WTC11 (cell line): ENCODE measurements around the gene MNDA. TPM values are rescaled to one million over a fixed set of nuclear protein-coding genes. Genes with fewer than 3 reads are reported as not detected.

Experiments
- ATAC-seq: fragments of 200-7000 bp; cut with Tn5 transposase; 2 replicates; pipeline ENCODE4 v1.10.0; 2021; ENCODE audit warnings: mild to moderate bottlenecking, moderate library complexity
- CTCF ChIA-PET: fragments of 300-600 bp; sonication (Branson Sonifier 250); formaldehyde crosslinking; loops from one replicate; lab custom pipeline; 2021; ENCODE audit warnings: antibody characterized with exemption; lab: Charles Lee
- POLR2A ChIA-PET: fragments of 350-600 bp; sonication (Branson Sonifier 250); formaldehyde crosslinking; loops from one replicate; lab custom pipeline; 2021; ENCODE audit warnings: antibody characterized with exemption; lab: Charles Lee
- DNase-seq: peaks from one replicate; pipeline ENCODE4 v3.0.0; 2021; ENCODE audit warnings: low spot score
- H3K27ac Mint-ChIP-seq: 2 replicates; pipeline ENCODE4 v1.8.0; 2021; ENCODE audit warnings: mixed read lengths
- H3K27me3 Mint-ChIP-seq: 2 replicates; pipeline ENCODE4 v1.8.0; 2021; ENCODE audit warnings: low read depth, mild to moderate bottlenecking, moderate library complexity, mixed read lengths
- H3K36me3 Mint-ChIP-seq: 2 replicates; pipeline ENCODE4 v1.8.0; 2021; ENCODE audit warnings: mixed read lengths
- H3K4me1 Mint-ChIP-seq: 2 replicates; pipeline ENCODE4 v1.8.0; 2022; ENCODE audit warnings: mixed read lengths
- H3K4me3 Mint-ChIP-seq: 2 replicates; pipeline ENCODE4 v1.8.0; 2021; ENCODE audit warnings: mild to moderate bottlenecking, moderate library complexity, mixed read lengths
- H3K9me3 Mint-ChIP-seq: 2 replicates; pipeline ENCODE4 v1.8.0; 2021; ENCODE audit warnings: mixed read lengths
- CTCF ChIP-seq: fragments of 200-600 bp; IDR thresholded peaks from 2 replicates; pipeline ENCODE4 v1.8.0; 2022; ENCODE audit warnings: antibody characterized with exemption
- E2F5 ChIP-seq: sonication (generic); formaldehyde crosslinking; IDR thresholded peaks from 2 replicates; pipeline ENCODE4 v1.8.1; 2022; ENCODE audit warnings: mild to moderate bottlenecking, moderate library complexity, missing genetic modification reagents
- ESRRA ChIP-seq: sonication (generic); formaldehyde crosslinking; IDR thresholded peaks from 2 replicates; pipeline ENCODE4 v1.8.1; 2022; ENCODE audit warnings: mild to moderate bottlenecking, missing genetic modification reagents, borderline replicate concordance
- FOXK1 ChIP-seq: sonication (generic); formaldehyde crosslinking; IDR thresholded peaks from 2 replicates; pipeline ENCODE4 v1.8.0; 2022; ENCODE audit warnings: mild to moderate bottlenecking, moderate library complexity, missing genetic modification reagents
- GRHL2 ChIP-seq: fragments of 250-450 bp; sonication (Bioruptor Pico); IDR thresholded peaks from 2 replicates; pipeline ENCODE4 v1.8.0; 2022; ENCODE audit warnings: mild to moderate bottlenecking, moderate library complexity; ENCODE audit not compliant: insufficient replicate concordance, severe bottlenecking
- JAZF1 ChIP-seq: fragments of 250-450 bp; sonication (Bioruptor Pico); IDR thresholded peaks from 2 replicates; pipeline ENCODE4 v1.9.0; 2021; ENCODE audit warnings: moderate library complexity, mild to moderate bottlenecking, inconsistent platforms
- MAX ChIP-seq: sonication (generic); formaldehyde crosslinking; IDR thresholded peaks from 2 replicates; pipeline ENCODE4 v1.8.0; 2022; ENCODE audit warnings: mild to moderate bottlenecking, missing genetic modification reagents
- NFATC4 ChIP-seq: fragments of 250-450 bp; sonication (Bioruptor Pico); IDR thresholded peaks from 2 replicates; pipeline ENCODE4 v1.9.0; 2021; ENCODE audit warnings: mild to moderate bottlenecking
- NR3C1 ChIP-seq: sonication (generic); formaldehyde crosslinking; conservative IDR thresholded peaks from 2 replicates; pipeline ENCODE4 v1.8.1; 2023; ENCODE audit warnings: low read depth, mild to moderate bottlenecking, missing genetic modification reagents
- STAT6 ChIP-seq: sonication (generic); formaldehyde crosslinking; conservative IDR thresholded peaks from 2 replicates; pipeline ENCODE4 v1.8.1; 2023; ENCODE audit warnings: mild to moderate bottlenecking, low read depth, missing genetic modification reagents, moderate library complexity
- TEAD1 ChIP-seq: sonication (generic); formaldehyde crosslinking; IDR thresholded peaks from 2 replicates; pipeline ENCODE4 v1.8.0; 2022; ENCODE audit warnings: mild to moderate bottlenecking, missing genetic modification reagents
- ZBTB21 ChIP-seq: sonication (generic); formaldehyde crosslinking; IDR thresholded peaks from 2 replicates; pipeline ENCODE4 v1.8.1; 2023; ENCODE audit warnings: mild to moderate bottlenecking, missing genetic modification reagents, borderline replicate concordance
- ZNF512 ChIP-seq: sonication (generic); formaldehyde crosslinking; IDR thresholded peaks from 2 replicates; pipeline ENCODE4 v1.8.1; 2022; ENCODE audit warnings: missing genetic modification reagents, borderline replicate concordance
- total RNA-seq: library from RNA; stranded (reverse); gene quantifications from 3 replicates; pipeline ENCODE4 v1.2.3, GENCODE V29; 2021
- TF ChIP-seq, protein P1 (sequence below): sonication (generic); formaldehyde crosslinking; IDR thresholded peaks from 2 replicates; pipeline ENCODE4 v1.8.0; 2022; ENCODE audit warnings: missing genetic modification reagents
- TF ChIP-seq, protein P2 (sequence below): fragments of 250-450 bp; sonication (Bioruptor Pico); IDR thresholded peaks from 2 replicates; pipeline ENCODE4 v1.9.0; 2021; ENCODE audit warnings: mild to moderate bottlenecking
- TF ChIP-seq, protein P3 (sequence below): sonication (generic); formaldehyde crosslinking; IDR thresholded peaks from 2 replicates; pipeline ENCODE4 v1.8.1; 2023; ENCODE audit warnings: mild to moderate bottlenecking, missing genetic modification reagents, moderate library complexity
- TF ChIP-seq, protein P4 (sequence below): sonication (generic); formaldehyde crosslinking; IDR thresholded peaks from 2 replicates; pipeline ENCODE4 v1.8.0; 2022; ENCODE audit warnings: mild to moderate bottlenecking, missing genetic modification reagents

Gene MNDA
- total RNA-seq, 1 experiment from 2014 or later: 0.09 TPM

DNA sequence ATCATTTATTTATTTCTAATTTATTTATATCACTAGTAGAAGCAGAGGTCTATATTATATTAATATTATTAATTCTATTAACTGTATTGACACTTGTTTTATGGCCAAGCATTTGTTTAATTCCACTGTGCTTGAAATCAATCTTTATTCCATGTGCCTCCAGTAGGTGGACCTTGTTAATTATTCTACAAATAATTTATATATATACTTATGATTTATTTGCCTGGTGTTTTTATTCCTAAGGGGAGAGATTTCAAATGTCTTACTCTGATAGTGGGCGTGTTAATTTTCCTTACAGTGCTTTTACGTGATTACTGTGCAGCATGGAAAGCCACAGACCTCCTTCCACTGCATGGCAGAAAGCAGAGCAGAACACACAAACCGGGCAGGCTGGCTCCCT, 32.6 kb upstream of the MNDA start (continued):
- TF ChIP-seq, protein P1, sequence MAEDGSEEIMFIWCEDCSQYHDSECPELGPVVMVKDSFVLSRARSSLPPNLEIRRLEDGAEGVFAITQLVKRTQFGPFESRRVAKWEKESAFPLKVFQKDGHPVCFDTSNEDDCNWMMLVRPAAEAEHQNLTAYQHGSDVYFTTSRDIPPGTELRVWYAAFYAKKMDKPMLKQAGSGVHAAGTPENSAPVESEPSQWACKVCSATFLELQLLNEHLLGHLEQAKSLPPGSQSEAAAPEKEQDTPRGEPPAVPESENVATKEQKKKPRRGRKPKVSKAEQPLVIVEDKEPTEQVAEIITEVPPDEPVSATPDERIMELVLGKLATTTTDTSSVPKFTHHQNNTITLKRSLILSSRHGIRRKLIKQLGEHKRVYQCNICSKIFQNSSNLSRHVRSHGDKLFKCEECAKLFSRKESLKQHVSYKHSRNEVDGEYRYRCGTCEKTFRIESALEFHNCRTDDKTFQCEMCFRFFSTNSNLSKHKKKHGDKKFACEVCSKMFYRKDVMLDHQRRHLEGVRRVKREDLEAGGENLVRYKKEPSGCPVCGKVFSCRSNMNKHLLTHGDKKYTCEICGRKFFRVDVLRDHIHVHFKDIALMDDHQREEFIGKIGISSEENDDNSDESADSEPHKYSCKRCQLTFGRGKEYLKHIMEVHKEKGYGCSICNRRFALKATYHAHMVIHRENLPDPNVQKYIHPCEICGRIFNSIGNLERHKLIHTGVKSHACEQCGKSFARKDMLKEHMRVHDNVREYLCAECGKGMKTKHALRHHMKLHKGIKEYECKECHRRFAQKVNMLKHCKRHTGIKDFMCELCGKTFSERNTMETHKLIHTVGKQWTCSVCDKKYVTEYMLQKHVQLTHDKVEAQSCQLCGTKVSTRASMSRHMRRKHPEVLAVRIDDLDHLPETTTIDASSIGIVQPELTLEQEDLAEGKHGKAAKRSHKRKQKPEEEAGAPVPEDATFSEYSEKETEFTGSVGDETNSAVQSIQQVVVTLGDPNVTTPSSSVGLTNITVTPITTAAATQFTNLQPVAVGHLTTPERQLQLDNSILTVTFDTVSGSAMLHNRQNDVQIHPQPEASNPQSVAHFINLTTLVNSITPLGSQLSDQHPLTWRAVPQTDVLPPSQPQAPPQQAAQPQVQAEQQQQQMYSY (CRISPR knock-in tag): no peak
- TF ChIP-seq E2F5 (CRISPR knock-in tag) (no peak), ESRRA (no peak), NFATC4 (CRISPR knock-in tag) (no peak), MAX (CRISPR knock-in tag) (no peak)
- TF ChIP-seq, protein P2, sequence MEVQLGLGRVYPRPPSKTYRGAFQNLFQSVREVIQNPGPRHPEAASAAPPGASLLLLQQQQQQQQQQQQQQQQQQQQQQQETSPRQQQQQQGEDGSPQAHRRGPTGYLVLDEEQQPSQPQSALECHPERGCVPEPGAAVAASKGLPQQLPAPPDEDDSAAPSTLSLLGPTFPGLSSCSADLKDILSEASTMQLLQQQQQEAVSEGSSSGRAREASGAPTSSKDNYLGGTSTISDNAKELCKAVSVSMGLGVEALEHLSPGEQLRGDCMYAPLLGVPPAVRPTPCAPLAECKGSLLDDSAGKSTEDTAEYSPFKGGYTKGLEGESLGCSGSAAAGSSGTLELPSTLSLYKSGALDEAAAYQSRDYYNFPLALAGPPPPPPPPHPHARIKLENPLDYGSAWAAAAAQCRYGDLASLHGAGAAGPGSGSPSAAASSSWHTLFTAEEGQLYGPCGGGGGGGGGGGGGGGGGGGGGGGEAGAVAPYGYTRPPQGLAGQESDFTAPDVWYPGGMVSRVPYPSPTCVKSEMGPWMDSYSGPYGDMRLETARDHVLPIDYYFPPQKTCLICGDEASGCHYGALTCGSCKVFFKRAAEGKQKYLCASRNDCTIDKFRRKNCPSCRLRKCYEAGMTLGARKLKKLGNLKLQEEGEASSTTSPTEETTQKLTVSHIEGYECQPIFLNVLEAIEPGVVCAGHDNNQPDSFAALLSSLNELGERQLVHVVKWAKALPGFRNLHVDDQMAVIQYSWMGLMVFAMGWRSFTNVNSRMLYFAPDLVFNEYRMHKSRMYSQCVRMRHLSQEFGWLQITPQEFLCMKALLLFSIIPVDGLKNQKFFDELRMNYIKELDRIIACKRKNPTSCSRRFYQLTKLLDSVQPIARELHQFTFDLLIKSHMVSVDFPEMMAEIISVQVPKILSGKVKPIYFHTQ (CRISPR knock-in tag): no peak

GRCh38 chr1:158799689-158800088, 31.5 kb upstream of the MNDA start:
- CTCF ChIA-PET: no interaction called here
- Mint-ChIP-seq H3K27ac (no peak overlapping the region), H3K9me3 (no peaks in the 10 kb centered on the region), H3K4me1 (peaks cover 4% of the 10 kb centered on the region), H3K4me3 (no peak overlapping the region), H3K36me3 (no peaks in the 10 kb centered on the region), H3K27me3 (no peaks in the 10 kb centered on the region; the same call in 1 of the 2 replicates)
- no peak for DNase-seq
- POLR2A ChIA-PET: no interaction called here
- ATAC-seq: no peak
- no peak for TF ChIP-seq ZNF512
- TF ChIP-seq FOXK1 (CRISPR knock-in tag): no peak
- no peak for TF ChIP-seq ZBTB21 (CRISPR knock-in tag)
- TF ChIP-seq, protein P2 (CRISPR knock-in tag): no peak
- TF ChIP-seq JAZF1: no peak
- TF ChIP-seq, protein P3, sequence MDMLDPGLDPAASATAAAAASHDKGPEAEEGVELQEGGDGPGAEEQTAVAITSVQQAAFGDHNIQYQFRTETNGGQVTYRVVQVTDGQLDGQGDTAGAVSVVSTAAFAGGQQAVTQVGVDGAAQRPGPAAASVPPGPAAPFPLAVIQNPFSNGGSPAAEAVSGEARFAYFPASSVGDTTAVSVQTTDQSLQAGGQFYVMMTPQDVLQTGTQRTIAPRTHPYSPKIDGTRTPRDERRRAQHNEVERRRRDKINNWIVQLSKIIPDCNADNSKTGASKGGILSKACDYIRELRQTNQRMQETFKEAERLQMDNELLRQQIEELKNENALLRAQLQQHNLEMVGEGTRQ (CRISPR knock-in tag): no peak
- TF ChIP-seq NR3C1 (CRISPR knock-in tag): no peak
- no peak for TF ChIP-seq TEAD1 (CRISPR knock-in tag)
- TF ChIP-seq CTCF: no peak
- no peak for TF ChIP-seq GRHL2 (CRISPR knock-in tag)
- TF ChIP-seq, protein P4, sequence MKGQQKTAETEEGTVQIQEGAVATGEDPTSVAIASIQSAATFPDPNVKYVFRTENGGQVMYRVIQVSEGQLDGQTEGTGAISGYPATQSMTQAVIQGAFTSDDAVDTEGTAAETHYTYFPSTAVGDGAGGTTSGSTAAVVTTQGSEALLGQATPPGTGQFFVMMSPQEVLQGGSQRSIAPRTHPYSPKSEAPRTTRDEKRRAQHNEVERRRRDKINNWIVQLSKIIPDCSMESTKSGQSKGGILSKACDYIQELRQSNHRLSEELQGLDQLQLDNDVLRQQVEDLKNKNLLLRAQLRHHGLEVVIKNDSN (CRISPR knock-in tag): no peak
- TF ChIP-seq STAT6 (CRISPR knock-in tag): no peak
